H4 (cell line): ENCODE measurements around the gene PTDSS2. TPM values are rescaled to one million over a fixed set of nuclear protein-coding genes. Genes with fewer than 3 reads are reported as not detected.
"Not testable (repeated sequence)": the region's sequence is repeated elsewhere in the genome, so short reads cannot be mapped to it uniquely, and the experiment has no call there.

Experiments used
- DNase-seq: peaks from one replicate; pipeline ENCODE4 v3.0.0-alpha.2; 2015; ENCODE audit warnings: low spot score
- total RNA-seq: library from RNA; depleted of rRNA; stranded (reverse); fragments of >200 nt; shearing (Covaris generic); gene quantifications from 2 replicates; pipeline ENCODE4 v1.2.3, GENCODE V29; 2014; rRNA removed

The PTDSS2 gene
- 15.0 and 26.7 TPM in 2 replicates for total RNA-seq

GRCh38 chr11:449889-450808 is at the start of gene PTDSS2:
TSS of gene PTDSS2 (plus strand) at chr11:450279. CDS start at chr11:450456, 177 bp downstream.
- DNase-seq = peak; percentile 97

- not testable (repeated sequence) for DNase-seq
These were observed 48.9 kb upstream of the PTDSS2 start for GRCh38 chr11:401196-401595.

GRCh38 chr11:403021-403760 is 46.9 kb upstream of the PTDSS2 start:
- no peak for DNase-seq

- DNase-seq = no peak
These were observed 46.2 kb upstream of the PTDSS2 start for GRCh38 chr11:403761-404431.

- DNase-seq = no peak
These were observed 45.4 kb upstream of the PTDSS2 start for GRCh38 chr11:404551-405264.

GRCh38 chr11:405323-405953 is 44.6 kb upstream of the PTDSS2 start:
- no peak for DNase-seq

GRCh38 chr11:405954-406795 is 43.9 kb upstream of the PTDSS2 start:
- DNase-seq = no peak

- DNase-seq = no peak
These were observed 43.1 kb upstream of the PTDSS2 start for GRCh38 chr11:406796-407650.

- DNase-seq = no peak
These were observed 42.4 kb upstream of the PTDSS2 start for GRCh38 chr11:407651-408123.

- no peak for DNase-seq
These were observed 41.7 kb upstream of the PTDSS2 start for GRCh38 chr11:408154-409007.

GRCh38 chr11:409008-409599 is 41.0 kb upstream of the PTDSS2 start:
- no peak for DNase-seq

- no peak for DNase-seq
These were observed 40.2 kb upstream of the PTDSS2 start for GRCh38 chr11:409600-410483.

- DNase-seq = not testable (repeated sequence)
These were observed 39.4 kb upstream of the PTDSS2 start for GRCh38 chr11:410711-411110.

- not testable (repeated sequence) for DNase-seq
These were observed 38.6 kb upstream of the PTDSS2 start for GRCh38 chr11:411520-411919.

GRCh38 chr11:412641-413119 is 37.4 kb upstream of the PTDSS2 start:
- no peak for DNase-seq
